Esophagus squamous epithelium (tissue), 5 donors: ENCODE measurements around the gene PRR14L. TPM values are rescaled to one million over a fixed set of nuclear protein-coding genes. Genes with fewer than 3 reads are reported as not detected.

ENCODE experiments used
- DNase-seq: peaks from one replicate; lab custom pipeline; 2025; lab: John Stamatoyannopoulos, UW
- H3K27ac ChIP-seq, 4 donors: fragments of 200-600 bp; sonication (generic); one replicate each; pipeline ENCODE4 v1.5.1; 2016 to 2019; ENCODE audit warnings: mild to moderate bottlenecking in 1 of 4
- H3K27me3 ChIP-seq, 4 donors: fragments of 200-600 bp; sonication (generic); 1 replicate in 3 of 4; 2 replicates in 1 of 4; pipeline versions ENCODE4 v1.5.1 to v1.6.0; 2017 to 2021; ENCODE audit warnings: antibody characterized with exemption in 1 of 4
- H3K36me3 ChIP-seq, 3 donors: fragments of 200-600 bp; sonication (generic); one replicate each; pipeline ENCODE4 v1.5.1; 2016 to 2019
- H3K4me1 ChIP-seq, 3 donors: fragments of 200-600 bp; sonication (generic); one replicate each; pipeline ENCODE4 v1.5.1; 2017 to 2019
- H3K4me3 ChIP-seq, 4 donors: fragments of 200-600 bp; sonication (generic); 1 replicate in 3 of 4; 2 replicates in 1 of 4; pipeline ENCODE4 v1.5.1; 2016 to 2019; ENCODE audit warnings: mild to moderate bottlenecking in 2 of 4, moderate library complexity in 1 of 4
- H3K9me3 ChIP-seq, 3 donors: fragments of 200-600 bp; sonication (generic); one replicate each; pipeline ENCODE4 v1.5.1; 2016 to 2019
- POLR2A ChIP-seq, 4 donors: fragments of 450-650 bp; IDR thresholded peaks; one replicate each; pipeline ENCODE4 v1.6.1; 2017; ENCODE audit warnings: antibody characterized with exemption in 4 of 4, mild to moderate bottlenecking in 4 of 4, moderate library complexity in 3 of 4
- WGBS, 2 donors: methylation state at CpG; one replicate each; pipeline ENCODE4 v1.1.5; 2018; 5-methylcytosine and 5-hydroxymethylcytosine counted together
- intact Hi-C: fragments of 100-400 bp; cut with DNase I; formaldehyde crosslinking; loops from one replicate; pipeline ENCODE4 v1.15.0; 2022
- total RNA-seq, 4 donors: library from RNA; depleted of rRNA; stranded (reverse); fragments of >200 nt; gene quantifications; one replicate each; pipeline ENCODE4 v1.1.0, GENCODE V29; 2016
- TF ChIP-seq, protein P1 (sequence below), 6 experiments: fragments of 450-650 bp in 4 of 6; fragments of 200-600 bp in 2 of 6; sonication (generic) in 2 of 6; IDR thresholded peaks; one replicate each; pipeline ENCODE4 v1.5.1; 2016 to 2019; ENCODE audit warnings: antibody characterized with exemption in 6 of 6, mild to moderate bottlenecking in 4 of 6, moderate library complexity in 4 of 6
- donor health status: DM: yes; HTN: yes; CAD: no.

The PRR14L gene
- total RNA-seq, 4 donors from 2014 or later, result 17.2 to 30.5 (median 25.7) TPM

DNA sequence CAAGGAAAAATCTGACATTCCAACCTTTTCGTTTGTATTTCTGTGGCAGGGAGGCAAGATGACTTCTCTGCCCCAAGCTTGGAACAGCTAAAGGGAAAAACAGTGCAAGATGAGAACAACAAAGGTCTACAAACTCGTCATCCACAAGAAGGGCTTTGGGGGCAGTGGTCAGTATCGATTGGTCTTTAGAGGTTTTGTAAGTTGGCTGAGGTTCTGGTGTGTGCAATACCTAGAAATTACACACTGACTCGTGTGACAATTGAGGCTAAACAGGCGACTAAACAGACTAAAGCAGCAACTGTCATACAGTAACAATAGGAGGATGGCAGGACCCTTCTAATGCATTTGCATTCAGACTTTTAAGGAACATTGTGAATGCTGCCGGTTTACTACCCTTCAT, 4.9 kb upstream of the PRR14L start:
- Histone ChIP-seq H3K27me3 (no peaks in the 10 kb centered on the region), H3K27ac (peak overlapping the region; percentile 93 to 97 (median 94)), H3K9me3 (no peaks in the 10 kb centered on the region), H3K4me3 (peak overlapping the region; percentile 69 to 89 (median 84)), H3K4me1 (peaks cover 16 to 39% (median 26%) of the 10 kb centered on the region in 3 donors), H3K36me3 (peaks cover 0 to 24% (median 0%) of the 10 kb centered on the region in 3 donors)
- 9 to 23% methylated on average over 6 of the region's 6 CpGs for WGBS, 2 donors
- intact Hi-C loops, result no loop called here
- no peak for TF ChIP-seq POLR2A (IDR thresholded peaks at IDR 0.05)
- TF ChIP-seq, protein P1, sequence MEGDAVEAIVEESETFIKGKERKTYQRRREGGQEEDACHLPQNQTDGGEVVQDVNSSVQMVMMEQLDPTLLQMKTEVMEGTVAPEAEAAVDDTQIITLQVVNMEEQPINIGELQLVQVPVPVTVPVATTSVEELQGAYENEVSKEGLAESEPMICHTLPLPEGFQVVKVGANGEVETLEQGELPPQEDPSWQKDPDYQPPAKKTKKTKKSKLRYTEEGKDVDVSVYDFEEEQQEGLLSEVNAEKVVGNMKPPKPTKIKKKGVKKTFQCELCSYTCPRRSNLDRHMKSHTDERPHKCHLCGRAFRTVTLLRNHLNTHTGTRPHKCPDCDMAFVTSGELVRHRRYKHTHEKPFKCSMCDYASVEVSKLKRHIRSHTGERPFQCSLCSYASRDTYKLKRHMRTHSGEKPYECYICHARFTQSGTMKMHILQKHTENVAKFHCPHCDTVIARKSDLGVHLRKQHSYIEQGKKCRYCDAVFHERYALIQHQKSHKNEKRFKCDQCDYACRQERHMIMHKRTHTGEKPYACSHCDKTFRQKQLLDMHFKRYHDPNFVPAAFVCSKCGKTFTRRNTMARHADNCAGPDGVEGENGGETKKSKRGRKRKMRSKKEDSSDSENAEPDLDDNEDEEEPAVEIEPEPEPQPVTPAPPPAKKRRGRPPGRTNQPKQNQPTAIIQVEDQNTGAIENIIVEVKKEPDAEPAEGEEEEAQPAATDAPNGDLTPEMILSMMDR (IDR thresholded peaks at IDR 0.05), result no peak
- DNase-seq, result no peak

DNA sequence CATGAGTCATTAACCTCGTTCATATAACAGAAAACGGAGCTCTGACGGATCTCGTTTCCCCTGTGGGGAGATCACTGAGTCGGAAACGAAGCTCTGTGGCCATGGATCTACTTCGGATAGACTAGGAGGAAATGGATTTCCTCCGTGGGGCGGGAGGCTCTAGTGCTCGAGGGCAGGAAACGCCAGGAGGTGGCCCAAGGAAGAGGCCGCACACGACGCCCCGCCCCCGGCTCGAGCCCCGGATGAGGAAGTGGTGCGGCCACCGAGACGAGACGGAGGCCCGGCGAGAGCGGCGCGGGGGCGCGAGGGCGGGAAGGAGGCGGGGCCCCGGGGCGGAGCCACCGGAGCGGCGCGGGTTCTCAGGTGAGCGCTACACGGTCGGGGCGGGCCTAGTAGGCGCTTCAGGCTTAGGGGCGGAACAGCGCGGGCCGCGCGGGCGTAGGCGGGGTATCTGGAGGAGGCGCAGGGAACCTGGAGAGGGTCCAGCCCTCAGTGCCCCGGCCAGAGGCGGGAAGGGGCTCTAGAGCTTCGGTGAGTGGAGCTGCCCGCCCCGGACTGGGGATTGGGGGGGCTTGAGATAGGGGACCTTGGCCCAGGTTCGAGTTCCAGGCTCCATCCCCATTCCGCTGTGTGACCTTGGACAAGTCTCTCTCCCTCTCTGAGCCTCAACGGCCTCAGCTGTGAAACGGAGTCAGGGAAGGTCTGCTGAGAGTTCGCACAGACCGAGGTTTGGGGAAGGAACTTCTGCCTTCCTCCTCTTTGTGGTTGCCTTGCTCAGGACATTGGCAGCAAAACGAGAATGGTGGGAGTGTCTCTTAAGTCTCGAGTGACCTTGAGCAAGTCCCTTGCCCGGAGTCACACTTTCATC, 3.9 kb upstream of the PRR14L start, which contains the start of gene DEPDC5:
Gene DEPDC5 (plus strand): TSS at position 386 of the 868 bp plus-strand sequence. CDS start 903 bp downstream, outside the sequence.
- DNase-seq, result peak; percentile 78
- H3K27me3 ChIP-seq, result no peaks in the 10 kb centered on the region
- H3K36me3 ChIP-seq, result peaks cover 0 to 14% (median 0%) of the 10 kb centered on the region in 3 donors
- no peaks in the 10 kb centered on the region for H3K9me3 ChIP-seq
- H3K27ac ChIP-seq, result peak within 1 kb of the TSS; percentile 93 to 97 (median 94)
- intact Hi-C loops, result no loop called here
- WGBS, 2 donors, result 0 to 4% methylated on average over 5 to 9 of the region's 65 CpGs
- peak in 3 of 4 donors; percentile 9 to 75 (median 63) for TF ChIP-seq POLR2A (IDR thresholded peaks at IDR 0.05)
- TF ChIP-seq, protein P1 (IDR thresholded peaks at IDR 0.05), result no peak
- H3K4me1 ChIP-seq, result peaks cover 20 to 45% (median 29%) of the 10 kb centered on the region in 3 donors
- peak within 1 kb of the TSS; percentile 69 to 89 (median 84) for H3K4me3 ChIP-seq

DNA sequence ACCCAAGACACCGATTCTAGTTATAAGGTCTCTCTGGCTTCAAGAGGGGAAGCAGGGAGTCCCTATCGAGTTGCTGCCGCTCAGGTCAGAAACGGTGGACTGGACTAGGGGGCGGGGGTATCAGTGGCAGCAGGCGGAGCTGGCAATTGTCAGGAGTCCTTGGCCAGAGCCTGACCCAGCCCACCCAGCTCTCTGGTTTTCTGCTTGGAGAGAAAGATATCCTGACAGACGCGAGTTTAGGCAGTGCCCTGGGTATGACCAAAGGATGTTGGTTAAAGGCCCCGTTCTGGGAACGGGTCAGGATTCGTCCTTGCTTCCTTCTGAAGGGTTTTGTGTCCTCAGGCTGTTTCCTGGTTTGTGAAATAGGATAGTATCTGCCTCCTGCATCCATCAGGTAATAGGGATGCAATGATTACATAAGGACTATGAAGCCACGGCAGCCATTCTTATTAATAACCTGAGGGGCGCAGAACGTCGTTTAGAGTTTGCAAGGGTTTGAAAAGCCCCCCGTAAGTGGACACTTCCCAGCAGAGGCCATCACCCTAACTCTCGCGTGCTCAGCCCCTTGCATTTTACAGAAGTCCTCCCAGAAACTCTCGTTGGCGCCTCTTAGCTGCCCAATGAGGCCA, 3.2 kb upstream of the PRR14L start:
- Histone ChIP-seq H3K36me3 (peaks cover 0 to 7% (median 0%) of the 10 kb centered on the region in 3 donors), H3K27ac (peak overlapping the region; percentile 93 to 97 (median 94)), H3K4me1 (peaks cover 28 to 53% (median 37%) of the 10 kb centered on the region in 3 donors), H3K27me3 (no peaks in the 10 kb centered on the region), H3K9me3 (no peaks in the 10 kb centered on the region), H3K4me3 (peak overlapping the region; percentile 69 to 89 (median 84))
- WGBS, 2 donors, result 6 to 7% methylated on average over 15 to 16 of the region's 20 CpGs
- intact Hi-C loops, result no loop called here
- DNase-seq, result peak; percentile 64
- TF ChIP-seq, protein P1 (IDR thresholded peaks at IDR 0.05), result peak in 1 of 6 experiments; percentile 8
- no peak for TF ChIP-seq POLR2A (IDR thresholded peaks at IDR 0.05)

DNA sequence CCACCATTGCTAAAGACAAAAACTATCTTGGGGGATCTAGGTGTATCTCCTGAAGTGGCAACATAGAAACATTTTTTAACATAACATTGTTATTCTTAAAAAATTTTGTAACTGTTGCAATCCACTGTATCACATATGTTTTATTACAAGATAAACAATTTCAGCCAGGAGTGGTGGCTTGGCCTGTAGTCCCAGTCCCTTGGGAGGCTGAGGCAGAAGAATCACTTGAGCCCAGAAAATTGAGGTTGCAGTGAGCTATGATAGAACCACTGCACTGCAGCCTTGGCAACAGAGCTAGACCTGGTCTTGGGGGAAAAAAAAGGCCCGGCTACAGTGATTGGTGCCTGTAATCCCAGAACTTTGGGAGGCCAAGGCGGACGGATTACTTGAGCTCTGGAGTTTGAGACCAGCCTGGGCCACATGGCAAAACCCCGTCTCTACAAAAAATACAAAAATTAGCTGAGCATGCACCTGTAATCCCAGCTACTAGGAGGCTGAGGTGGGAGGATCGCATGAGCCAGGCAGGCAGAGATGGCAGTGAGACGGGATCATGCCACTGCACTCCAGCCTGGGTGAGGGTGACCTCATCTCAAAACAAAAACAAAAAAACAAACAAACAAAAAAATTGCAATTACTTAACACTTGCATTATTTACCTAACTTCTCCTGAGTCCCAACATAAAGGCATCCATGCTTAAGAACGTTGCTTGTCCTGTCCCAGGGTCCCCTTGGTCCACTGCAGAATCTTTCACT, 2.3 kb upstream of the PRR14L start:
- Histone ChIP-seq H3K9me3 (no peaks in the 10 kb centered on the region), H3K36me3 (peaks cover 0 to 3% (median 0%) of the 10 kb centered on the region in 3 donors), H3K27me3 (no peaks in the 10 kb centered on the region), H3K27ac (peak overlapping the region in 3 of 4 donors; percentile 94 to 97 (median 94)), H3K4me1 (peaks cover 34 to 61% (median 37%) of the 10 kb centered on the region in 3 donors), H3K4me3 (peak overlapping the region in 1 of 4 donors; percentile 89)
- no peak for DNase-seq
- intact Hi-C loops, result no loop called here
- WGBS, 2 donors, result 78 to 82% methylated on average over 7 of the region's 7 CpGs
- TF ChIP-seq, protein P1 (IDR thresholded peaks at IDR 0.05), result no peak
- no peak for TF ChIP-seq POLR2A (IDR thresholded peaks at IDR 0.05)
